ENCODE data around the gene MYH13. TPM values are rescaled to one million over a fixed set of nuclear protein-coding genes. Genes with fewer than 3 reads are reported as not detected.

Gene MYH13
- total RNA-seq, 4 donors from 2014 or later = not detected

DNA sequence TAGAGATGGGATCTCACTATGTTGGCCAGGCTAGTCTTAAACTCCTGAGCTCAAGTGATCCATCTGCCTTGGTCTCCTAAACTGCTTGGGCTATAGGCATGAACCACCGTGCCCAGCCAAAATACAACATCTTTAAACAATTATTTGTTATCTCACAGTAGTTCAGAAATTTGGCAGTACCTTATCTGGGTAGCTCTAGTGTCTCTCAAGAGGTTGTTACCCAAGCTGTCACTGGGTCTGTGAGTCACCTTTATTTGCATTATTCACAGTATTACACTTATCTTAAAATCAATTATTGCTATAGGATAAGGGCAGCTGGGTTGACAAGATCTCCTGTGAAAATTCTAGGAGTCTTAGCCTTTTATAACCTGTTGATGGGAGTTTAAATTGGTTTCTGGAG is 110.4 kb downstream of the MYH13 start:
- no peak for DNase-seq (ENCODE audit: low spot score in 2 of 2)
- TF ChIP-seq EP300 (IDR thresholded peaks at IDR 0.05) = no peak
- TF ChIP-seq, protein P1, sequence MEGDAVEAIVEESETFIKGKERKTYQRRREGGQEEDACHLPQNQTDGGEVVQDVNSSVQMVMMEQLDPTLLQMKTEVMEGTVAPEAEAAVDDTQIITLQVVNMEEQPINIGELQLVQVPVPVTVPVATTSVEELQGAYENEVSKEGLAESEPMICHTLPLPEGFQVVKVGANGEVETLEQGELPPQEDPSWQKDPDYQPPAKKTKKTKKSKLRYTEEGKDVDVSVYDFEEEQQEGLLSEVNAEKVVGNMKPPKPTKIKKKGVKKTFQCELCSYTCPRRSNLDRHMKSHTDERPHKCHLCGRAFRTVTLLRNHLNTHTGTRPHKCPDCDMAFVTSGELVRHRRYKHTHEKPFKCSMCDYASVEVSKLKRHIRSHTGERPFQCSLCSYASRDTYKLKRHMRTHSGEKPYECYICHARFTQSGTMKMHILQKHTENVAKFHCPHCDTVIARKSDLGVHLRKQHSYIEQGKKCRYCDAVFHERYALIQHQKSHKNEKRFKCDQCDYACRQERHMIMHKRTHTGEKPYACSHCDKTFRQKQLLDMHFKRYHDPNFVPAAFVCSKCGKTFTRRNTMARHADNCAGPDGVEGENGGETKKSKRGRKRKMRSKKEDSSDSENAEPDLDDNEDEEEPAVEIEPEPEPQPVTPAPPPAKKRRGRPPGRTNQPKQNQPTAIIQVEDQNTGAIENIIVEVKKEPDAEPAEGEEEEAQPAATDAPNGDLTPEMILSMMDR (IDR thresholded peaks at IDR 0.05) = no peak
- TF ChIP-seq POLR2A (IDR thresholded peaks at IDR 0.05) = no peak
- no peak for TF ChIP-seq POLR2AphosphoS5 (IDR thresholded peaks at IDR 0.05)
- WGBS = 56% methylated on average over 1 of the region's 1 CpG
- Histone ChIP-seq H3K9me3 (no peaks in the 10 kb centered on the region), H3K4me3 (no peak overlapping the region), H3K27me3 (peaks cover 3% of the 10 kb centered on the region), H3K4me1 (peaks cover 5% of the 10 kb centered on the region), H3K27ac (no peak overlapping the region), H3K36me3 (no peaks in the 10 kb centered on the region)

DNA sequence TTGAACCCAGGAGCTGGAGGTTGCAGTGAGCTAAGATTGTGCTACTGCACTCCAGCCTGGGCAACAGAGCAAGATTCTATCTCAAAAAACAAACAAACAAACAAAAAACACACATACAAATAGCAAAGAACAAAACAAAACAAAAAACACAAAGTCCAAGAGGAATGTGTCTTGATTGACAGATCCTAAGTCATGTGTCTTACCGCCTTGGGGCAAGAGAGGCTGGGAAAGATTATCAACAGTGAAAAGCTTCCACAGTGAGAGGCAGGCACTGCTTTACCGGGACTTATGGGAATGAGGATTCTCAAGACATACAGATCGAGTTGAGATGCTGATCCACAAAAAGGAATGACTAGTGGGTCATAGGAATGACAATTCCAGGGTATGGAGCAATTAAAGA is 111.7 kb downstream of the MYH13 start:
- peaks cover 5% of the 10 kb centered on the region for H3K4me1 ChIP-seq
- WGBS = 59% methylated on average over 3 of the region's 3 CpGs
- TF ChIP-seq, protein P1 (IDR thresholded peaks at IDR 0.05) = no peak
- TF ChIP-seq POLR2A (IDR thresholded peaks at IDR 0.05) (no peak), POLR2AphosphoS5 (IDR thresholded peaks at IDR 0.05) (no peak), EP300 (IDR thresholded peaks at IDR 0.05) (no peak)
- H3K9me3 ChIP-seq = no peaks in the 10 kb centered on the region
- no peaks in the 10 kb centered on the region for H3K36me3 ChIP-seq
- DNase-seq (ENCODE audit: low spot score in 2 of 2) = no peak
- no peak overlapping the region for H3K4me3 ChIP-seq
- peaks cover 3% of the 10 kb centered on the region for H3K27me3 ChIP-seq
- H3K27ac ChIP-seq = no peak overlapping the region

DNA sequence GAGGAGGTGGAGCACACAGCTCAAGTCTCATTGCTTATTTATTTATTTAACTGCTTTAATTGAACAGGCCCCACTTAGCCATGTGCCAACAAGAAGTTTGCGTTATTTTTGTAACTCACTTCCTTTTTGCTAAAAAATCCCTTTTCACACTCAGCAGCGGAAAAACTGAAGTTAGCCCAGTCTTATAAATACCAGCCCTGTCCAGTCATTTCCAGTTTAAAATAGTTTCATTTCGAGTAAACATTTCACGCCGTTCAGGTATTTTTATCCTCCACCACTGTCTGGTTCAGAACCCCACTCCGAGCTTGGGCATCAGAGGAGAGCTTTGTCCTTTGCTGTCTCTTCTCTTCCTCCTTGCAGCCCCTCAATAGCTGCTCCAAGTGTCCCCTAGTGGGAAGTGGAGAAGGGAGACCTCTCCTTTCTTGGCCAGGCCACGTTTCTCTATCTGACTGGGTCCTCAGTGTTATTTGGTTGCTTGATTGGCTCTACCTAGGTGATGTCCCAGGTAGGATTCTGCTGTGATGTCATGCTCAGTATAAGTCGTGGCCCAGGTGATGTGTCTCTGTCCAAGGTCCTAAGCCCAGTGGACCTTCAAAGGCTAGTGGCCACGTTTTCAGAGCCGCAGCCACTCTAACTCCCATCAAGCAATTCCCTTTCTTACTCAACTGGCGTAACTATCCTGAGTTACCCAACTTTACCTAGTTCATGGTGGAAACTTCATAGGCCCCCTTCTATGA is 121.4 kb downstream of the MYH13 start:
- Histone ChIP-seq H3K27me3 (no peaks in the 10 kb centered on the region), H3K4me3 (no peak overlapping the region), H3K4me1 (no peaks in the 10 kb centered on the region), H3K36me3 (no peaks in the 10 kb centered on the region), H3K9me3 (no peaks in the 10 kb centered on the region), H3K27ac (no peak overlapping the region)
- DNase-seq (ENCODE audit: low spot score in 2 of 2) = no peak
- WGBS = 79% methylated on average over 11 of the region's 11 CpGs
- TF ChIP-seq EP300 (IDR thresholded peaks at IDR 0.05) (no peak), POLR2A (IDR thresholded peaks at IDR 0.05) (no peak), POLR2AphosphoS5 (IDR thresholded peaks at IDR 0.05) (no peak)
- TF ChIP-seq, protein P1 (IDR thresholded peaks at IDR 0.05) = no peak

Other genes with a start within 250 kb of the MYH13 start
- 100 to 1,000 TPM in 1 of 4 donors, 10 to 100 TPM in 3; 45.7 to 106 (median 74.2) TPM for gene GAS7, start 174.4 kb downstream of the MYH13 start, total RNA-seq
- gene MYH8, start 48.9 kb upstream of the MYH13 start, total RNA-seq = not detected
- not detected for gene MYH4, start 96.6 kb upstream of the MYH13 start, total RNA-seq
- gene MYH1, start 145.5 kb upstream of the MYH13 start, total RNA-seq = not detected
- gene MYH2, start 176.7 kb upstream of the MYH13 start, total RNA-seq = not detected

Data from suprapubic skin (tissue), 4 donors.